ENCODE measurements around the gene LLGL1. TPM values are rescaled to one million over a fixed set of nuclear protein-coding genes. Genes with fewer than 3 reads are reported as not detected.

LLGL1 gene
- total RNA-seq, 2 donors from 2014 or later, result 17.7 to 33.5 TPM

- WGBS, result 93% methylated on average over 18 of the region's 18 CpGs
- H3K36me3 ChIP-seq, result no peaks in the 10 kb centered on the region
These were observed 12.9 kb downstream of the LLGL1 start for GRCh38 chr17:18238299-18238698.

GRCh38 chr17:18240449-18240848 lies 15.0 kb downstream of the LLGL1 start:
- DNase-seq (ENCODE audit: low spot score), result no peak
- H3K36me3 ChIP-seq, result peaks cover 4 to 7% of the 10 kb centered on the region in 2 donors
- H3K9me3 ChIP-seq, result no peaks in the 10 kb centered on the region
- TF ChIP-seq CTCF (IDR thresholded peaks at IDR 0.05) (no peak), POLR2AphosphoS5 (IDR thresholded peaks at IDR 0.05) (no peak), POLR2A (IDR thresholded peaks at IDR 0.05) (no peak)
- H3K4me1 ChIP-seq (replicated peaks), result no peaks in the 10 kb centered on the region
- no peak overlapping the region for H3K27ac ChIP-seq
- no peak overlapping the region for H3K4me3 ChIP-seq
- intact Hi-C loops (cut with DNase I), result no loop called here
- 88% methylated on average over 19 of the region's 19 CpGs for WGBS
- no peaks in the 10 kb centered on the region for H3K27me3 ChIP-seq (replicated peaks; ENCODE audit: insufficient read depth)

More at GRCh38 chr17:18238299-18238698, 12.9 kb downstream of the LLGL1 start:
- Histone ChIP-seq H3K4me1 (replicated peaks) (no peaks in the 10 kb centered on the region), H3K9me3 (no peaks in the 10 kb centered on the region), H3K4me3 (no peak overlapping the region), H3K27ac (no peak overlapping the region), H3K27me3 (replicated peaks; ENCODE audit: insufficient read depth) (no peaks in the 10 kb centered on the region)
- TF ChIP-seq CTCF (IDR thresholded peaks at IDR 0.05), result no peak
- no peak for TF ChIP-seq POLR2AphosphoS5 (IDR thresholded peaks at IDR 0.05)
- TF ChIP-seq POLR2A (IDR thresholded peaks at IDR 0.05), result no peak
- DNase-seq (ENCODE audit: low spot score), result no peak
- intact Hi-C loops (cut with DNase I), result no loop called here

GRCh38 chr17:18241229-18241871 lies 15.9 kb downstream of the LLGL1 start:
- no peak for TF ChIP-seq POLR2A (IDR thresholded peaks at IDR 0.05)
- TF ChIP-seq POLR2AphosphoS5 (IDR thresholded peaks at IDR 0.05), result no peak
- no peak for TF ChIP-seq CTCF (IDR thresholded peaks at IDR 0.05)
- H3K9me3 ChIP-seq, result no peaks in the 10 kb centered on the region
- intact Hi-C loops (cut with DNase I), result no loop called here
- DNase-seq (ENCODE audit: low spot score), result no peak
- peaks cover 8% of the 10 kb centered on the region in 2 donors for H3K36me3 ChIP-seq
- no peaks in the 10 kb centered on the region for H3K27me3 ChIP-seq (replicated peaks; ENCODE audit: insufficient read depth)
- WGBS, result 84% methylated on average over 28 of the region's 28 CpGs
- no peak overlapping the region for H3K27ac ChIP-seq
- H3K4me3 ChIP-seq, result no peak overlapping the region
- H3K4me1 ChIP-seq (replicated peaks), result no peaks in the 10 kb centered on the region

- Histone ChIP-seq H3K36me3 (peaks cover 8% of the 10 kb centered on the region in 2 donors), H3K27me3 (replicated peaks; ENCODE audit: insufficient read depth) (no peaks in the 10 kb centered on the region), H3K4me3 (no peak overlapping the region), H3K4me1 (replicated peaks) (no peaks in the 10 kb centered on the region), H3K9me3 (no peaks in the 10 kb centered on the region), H3K27ac (no peak overlapping the region)
- DNase-seq (ENCODE audit: low spot score), result no peak
- intact Hi-C loops (cut with DNase I), result no loop called here
- TF ChIP-seq CTCF (IDR thresholded peaks at IDR 0.05), result no peak
- no peak for TF ChIP-seq POLR2A (IDR thresholded peaks at IDR 0.05)
- no peak for TF ChIP-seq POLR2AphosphoS5 (IDR thresholded peaks at IDR 0.05)
- 88% methylated on average over 21 of the region's 21 CpGs for WGBS
These were observed 19.8 kb downstream of the LLGL1 start for GRCh38 chr17:18245038-18245776.

Measured in prostate gland (tissue), 2 donors.